HepG2 (cell line): Measurements from ENCODE around the gene CDK9.

ENCODE experiments used
- CCDC6 ChIP-seq: sonication (generic); formaldehyde crosslinking; IDR thresholded peaks from 2 replicates; pipeline ENCODE4 v1.8.1; 2022; ENCODE audit warnings: mild to moderate bottlenecking, missing genetic modification reagents, moderate library complexity
- KLF9 ChIP-seq: IDR thresholded peaks from 2 replicates; pipeline ENCODE4 v1.6.1; 2016; ENCODE audit warnings: low read depth
- POLR2A ChIP-seq, 2 experiments: IDR thresholded peaks; 2 replicates each; pipeline ENCODE4 v1.6.1; 2011; ENCODE audit warnings: low read depth in 2 of 2, low read length in 2 of 2, mild to moderate bottlenecking in 1 of 2, moderate library complexity in 1 of 2; ENCODE audit not compliant: insufficient read depth in 1 of 2
- POLR2AphosphoS5 ChIP-seq: IDR thresholded peaks from 2 replicates; pipeline ENCODE4 v1.6.1; 2012; ENCODE audit warnings: low read depth, low read length
- TF ChIP-seq, protein P1 (sequence below): sonication (generic); formaldehyde crosslinking; IDR thresholded peaks from 2 replicates; pipeline ENCODE4 v1.4.0; 2020; ENCODE audit warnings: missing genetic modification reagents, mild to moderate bottlenecking, borderline replicate concordance
- TF ChIP-seq, protein P2 (sequence below): sonication (generic); formaldehyde crosslinking; IDR thresholded peaks from 2 replicates; pipeline ENCODE4 v1.5.1; 2020; ENCODE audit warnings: missing genetic modification reagents, mild to moderate bottlenecking, borderline replicate concordance
- TF ChIP-seq, protein P3 (sequence below): sonication (generic); formaldehyde crosslinking; IDR thresholded peaks from 2 replicates; pipeline ENCODE4 v1.9.0; 2021; ENCODE audit warnings: missing genetic modification reagents, mild to moderate bottlenecking, borderline replicate concordance
- TF ChIP-seq, protein P4 (sequence below): sonication (generic); formaldehyde crosslinking; IDR thresholded peaks from 2 replicates; pipeline ENCODE4 v1.5.0; 2020; ENCODE audit warnings: mild to moderate bottlenecking, missing genetic modification reagents, moderate library complexity

GRCh38 chr9:127816728-127817127 lies 30.9 kb downstream of the CDK9 start:
- TF ChIP-seq, protein P1, sequence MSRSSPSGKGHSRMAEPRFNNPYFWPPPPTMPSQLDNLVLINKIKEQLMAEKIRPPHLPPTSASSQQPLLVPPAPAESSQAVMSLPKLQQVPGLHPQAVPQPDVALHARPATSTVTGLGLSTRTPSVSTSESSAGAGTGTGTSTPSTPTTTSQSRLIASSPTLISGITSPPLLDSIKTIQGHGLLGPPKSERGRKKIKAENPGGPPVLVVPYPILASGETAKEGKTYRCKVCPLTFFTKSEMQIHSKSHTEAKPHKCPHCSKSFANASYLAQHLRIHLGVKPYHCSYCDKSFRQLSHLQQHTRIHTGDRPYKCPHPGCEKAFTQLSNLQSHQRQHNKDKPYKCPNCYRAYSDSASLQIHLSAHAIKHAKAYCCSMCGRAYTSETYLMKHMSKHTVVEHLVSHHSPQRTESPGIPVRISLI (CRISPR knock-in tag): no peak
- no peak for TF ChIP-seq CCDC6 (CRISPR knock-in tag)
- TF ChIP-seq, protein P2, sequence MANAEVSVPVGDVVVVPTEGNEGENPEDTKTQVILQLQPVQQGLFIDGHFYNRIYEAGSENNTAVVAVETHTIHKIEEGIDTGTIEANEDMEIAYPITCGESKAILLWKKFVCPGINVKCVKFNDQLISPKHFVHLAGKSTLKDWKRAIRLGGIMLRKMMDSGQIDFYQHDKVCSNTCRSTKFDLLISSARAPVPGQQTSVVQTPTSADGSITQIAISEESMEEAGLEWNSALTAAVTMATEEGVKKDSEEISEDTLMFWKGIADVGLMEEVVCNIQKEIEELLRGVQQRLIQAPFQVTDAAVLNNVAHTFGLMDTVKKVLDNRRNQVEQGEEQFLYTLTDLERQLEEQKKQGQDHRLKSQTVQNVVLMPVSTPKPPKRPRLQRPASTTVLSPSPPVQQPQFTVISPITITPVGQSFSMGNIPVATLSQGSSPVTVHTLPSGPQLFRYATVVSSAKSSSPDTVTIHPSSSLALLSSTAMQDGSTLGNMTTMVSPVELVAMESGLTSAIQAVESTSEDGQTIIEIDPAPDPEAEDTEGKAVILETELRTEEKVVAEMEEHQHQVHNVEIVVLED: no peak
- TF ChIP-seq POLR2A (IDR thresholded peaks at IDR 0.05; ENCODE audit: insufficient read depth in 1 of 2, low read depth in 2 of 2, low read length in 2 of 2): no peak
- TF ChIP-seq, protein P3, sequence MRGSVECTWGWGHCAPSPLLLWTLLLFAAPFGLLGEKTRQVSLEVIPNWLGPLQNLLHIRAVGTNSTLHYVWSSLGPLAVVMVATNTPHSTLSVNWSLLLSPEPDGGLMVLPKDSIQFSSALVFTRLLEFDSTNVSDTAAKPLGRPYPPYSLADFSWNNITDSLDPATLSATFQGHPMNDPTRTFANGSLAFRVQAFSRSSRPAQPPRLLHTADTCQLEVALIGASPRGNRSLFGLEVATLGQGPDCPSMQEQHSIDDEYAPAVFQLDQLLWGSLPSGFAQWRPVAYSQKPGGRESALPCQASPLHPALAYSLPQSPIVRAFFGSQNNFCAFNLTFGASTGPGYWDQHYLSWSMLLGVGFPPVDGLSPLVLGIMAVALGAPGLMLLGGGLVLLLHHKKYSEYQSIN (CRISPR knock-in tag): no peak
- no peak for TF ChIP-seq KLF9 (CRISPR knock-in tag)
- TF ChIP-seq, protein P4, sequence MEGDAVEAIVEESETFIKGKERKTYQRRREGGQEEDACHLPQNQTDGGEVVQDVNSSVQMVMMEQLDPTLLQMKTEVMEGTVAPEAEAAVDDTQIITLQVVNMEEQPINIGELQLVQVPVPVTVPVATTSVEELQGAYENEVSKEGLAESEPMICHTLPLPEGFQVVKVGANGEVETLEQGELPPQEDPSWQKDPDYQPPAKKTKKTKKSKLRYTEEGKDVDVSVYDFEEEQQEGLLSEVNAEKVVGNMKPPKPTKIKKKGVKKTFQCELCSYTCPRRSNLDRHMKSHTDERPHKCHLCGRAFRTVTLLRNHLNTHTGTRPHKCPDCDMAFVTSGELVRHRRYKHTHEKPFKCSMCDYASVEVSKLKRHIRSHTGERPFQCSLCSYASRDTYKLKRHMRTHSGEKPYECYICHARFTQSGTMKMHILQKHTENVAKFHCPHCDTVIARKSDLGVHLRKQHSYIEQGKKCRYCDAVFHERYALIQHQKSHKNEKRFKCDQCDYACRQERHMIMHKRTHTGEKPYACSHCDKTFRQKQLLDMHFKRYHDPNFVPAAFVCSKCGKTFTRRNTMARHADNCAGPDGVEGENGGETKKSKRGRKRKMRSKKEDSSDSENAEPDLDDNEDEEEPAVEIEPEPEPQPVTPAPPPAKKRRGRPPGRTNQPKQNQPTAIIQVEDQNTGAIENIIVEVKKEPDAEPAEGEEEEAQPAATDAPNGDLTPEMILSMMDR: no peak
- no peak for TF ChIP-seq POLR2AphosphoS5
